ENCODE results near the gene SERPINB10.
"Not testable (repeated sequence)": the region's sequence is repeated elsewhere in the genome, so short reads cannot be mapped to it uniquely, and the experiment has no call there.

The SERPINB10 gene

DNA sequence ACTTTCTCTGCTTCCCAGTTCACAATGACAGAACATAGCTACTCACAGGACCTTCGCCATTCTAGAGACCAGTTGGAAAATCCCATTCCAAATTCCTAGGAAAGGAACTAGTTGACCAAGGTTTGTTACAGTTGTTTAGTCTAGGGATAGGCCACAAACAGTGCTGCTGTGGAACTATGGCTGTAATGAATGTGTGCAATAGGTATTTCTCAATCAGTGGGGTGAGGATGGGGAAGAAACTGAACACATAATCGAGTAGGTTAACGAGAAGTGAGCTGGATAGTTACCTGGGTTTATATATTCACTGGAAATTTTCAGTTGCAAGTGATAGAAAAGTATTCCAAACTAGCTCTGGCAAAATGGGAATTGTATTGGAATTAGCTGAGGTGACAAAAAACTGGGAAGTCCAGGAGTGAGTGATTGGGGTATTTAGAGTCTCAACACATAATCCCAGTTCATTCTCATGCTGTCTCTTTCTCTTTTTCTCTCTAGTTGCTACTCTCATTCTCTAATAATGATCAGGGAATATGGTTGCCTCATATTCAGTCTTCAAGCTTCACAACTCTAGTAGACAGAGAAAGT is 23.1 kb downstream of the SERPINB10 start:
- no peak for DNase-seq
- H3K27me3 ChIP-seq = no peaks in the 10 kb centered on the region
- TF ChIP-seq, protein P1, sequence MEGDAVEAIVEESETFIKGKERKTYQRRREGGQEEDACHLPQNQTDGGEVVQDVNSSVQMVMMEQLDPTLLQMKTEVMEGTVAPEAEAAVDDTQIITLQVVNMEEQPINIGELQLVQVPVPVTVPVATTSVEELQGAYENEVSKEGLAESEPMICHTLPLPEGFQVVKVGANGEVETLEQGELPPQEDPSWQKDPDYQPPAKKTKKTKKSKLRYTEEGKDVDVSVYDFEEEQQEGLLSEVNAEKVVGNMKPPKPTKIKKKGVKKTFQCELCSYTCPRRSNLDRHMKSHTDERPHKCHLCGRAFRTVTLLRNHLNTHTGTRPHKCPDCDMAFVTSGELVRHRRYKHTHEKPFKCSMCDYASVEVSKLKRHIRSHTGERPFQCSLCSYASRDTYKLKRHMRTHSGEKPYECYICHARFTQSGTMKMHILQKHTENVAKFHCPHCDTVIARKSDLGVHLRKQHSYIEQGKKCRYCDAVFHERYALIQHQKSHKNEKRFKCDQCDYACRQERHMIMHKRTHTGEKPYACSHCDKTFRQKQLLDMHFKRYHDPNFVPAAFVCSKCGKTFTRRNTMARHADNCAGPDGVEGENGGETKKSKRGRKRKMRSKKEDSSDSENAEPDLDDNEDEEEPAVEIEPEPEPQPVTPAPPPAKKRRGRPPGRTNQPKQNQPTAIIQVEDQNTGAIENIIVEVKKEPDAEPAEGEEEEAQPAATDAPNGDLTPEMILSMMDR (IDR thresholded peaks at IDR 0.05; ENCODE audit: low read depth, low read length) = no peak

DNA sequence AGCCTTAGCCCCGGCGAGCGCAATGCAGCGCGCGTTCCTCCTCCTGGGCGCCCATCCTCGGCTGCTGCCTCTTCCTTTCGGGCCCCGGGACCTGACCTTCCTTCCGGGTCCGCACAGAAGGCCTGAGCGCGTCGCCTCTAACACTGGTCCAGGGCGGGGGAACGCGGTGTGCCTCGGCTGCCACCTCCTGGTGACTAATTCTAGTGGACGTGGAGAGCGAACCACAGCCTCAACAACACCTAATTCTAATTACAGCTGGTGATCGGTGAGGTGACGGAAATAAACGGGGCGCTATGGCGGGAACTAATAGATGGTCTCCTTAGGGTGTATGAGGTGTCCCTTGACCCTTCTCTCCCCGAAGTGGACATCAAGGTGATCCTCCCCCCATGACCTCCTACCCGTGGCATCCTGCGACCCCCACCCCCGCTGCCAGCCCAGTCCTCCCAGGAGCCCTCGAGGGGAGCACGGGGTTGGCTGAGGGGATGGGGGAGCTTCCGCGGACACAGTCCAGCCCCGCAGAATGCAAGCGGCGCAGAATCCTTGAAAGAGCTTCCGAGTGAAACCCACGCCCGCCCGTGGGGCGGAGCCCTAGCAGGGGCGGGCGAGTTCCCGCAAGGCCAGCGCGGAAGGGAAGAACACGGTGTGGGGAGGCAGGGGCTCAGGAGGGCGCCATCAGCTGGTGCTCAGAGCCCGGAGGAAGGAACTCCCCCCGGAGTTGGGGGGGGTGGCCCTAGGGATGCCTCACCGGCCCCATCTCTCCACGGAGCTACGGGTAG is 28.6 kb downstream of the SERPINB10 start:
- TF ChIP-seq, protein P1 (IDR thresholded peaks at IDR 0.05; ENCODE audit: low read depth, low read length) = peak; percentile 55
- Histone ChIP-seq H3K4me1 (no peaks in the 10 kb centered on the region), H3K9me3 (no peaks in the 10 kb centered on the region), H3K27me3 (no peaks in the 10 kb centered on the region), H3K36me3 (no peaks in the 10 kb centered on the region), H3K4me3 (ENCODE audit: low read depth, low read length) (peak overlapping the region; percentile 44)
- DNase-seq = peak; percentile 63

More for the DNA sequence above, 23.1 kb downstream of the SERPINB10 start:
- H3K9me3 ChIP-seq = no peaks in the 10 kb centered on the region
- no peaks in the 10 kb centered on the region for H3K4me1 ChIP-seq
- no peak overlapping the region for H3K4me3 ChIP-seq (ENCODE audit: low read depth, low read length)
- no peaks in the 10 kb centered on the region for H3K36me3 ChIP-seq

DNA sequence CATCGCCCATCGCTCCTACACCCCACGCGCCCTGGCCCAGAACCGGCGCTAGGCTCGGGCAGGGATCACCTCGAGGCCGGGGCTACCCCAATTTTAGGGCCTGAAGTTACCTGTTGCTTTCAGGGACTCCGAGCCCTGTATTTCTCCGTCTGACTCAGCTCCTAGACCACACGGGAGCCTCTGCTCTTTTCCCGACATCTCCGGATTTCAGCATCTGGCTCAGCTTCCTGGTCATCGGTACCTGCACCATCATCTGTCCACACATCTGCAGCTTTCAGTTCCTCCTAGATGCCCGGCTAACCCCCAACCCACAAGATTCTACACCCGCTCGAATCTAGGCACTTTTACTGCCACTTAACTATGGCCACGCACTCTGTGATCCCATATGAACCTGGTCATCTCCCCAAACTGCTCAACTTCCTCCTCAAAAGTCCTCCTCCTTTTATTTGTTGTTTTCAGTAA is 29.2 kb downstream of the SERPINB10 start:
- Histone ChIP-seq H3K4me3 (ENCODE audit: low read depth, low read length) (no peak overlapping the region), H3K36me3 (no peaks in the 10 kb centered on the region), H3K4me1 (no peaks in the 10 kb centered on the region), H3K9me3 (no peaks in the 10 kb centered on the region), H3K27me3 (no peaks in the 10 kb centered on the region)
- TF ChIP-seq, protein P1 (IDR thresholded peaks at IDR 0.05; ENCODE audit: low read depth, low read length) = no peak
- DNase-seq = no peak

DNA sequence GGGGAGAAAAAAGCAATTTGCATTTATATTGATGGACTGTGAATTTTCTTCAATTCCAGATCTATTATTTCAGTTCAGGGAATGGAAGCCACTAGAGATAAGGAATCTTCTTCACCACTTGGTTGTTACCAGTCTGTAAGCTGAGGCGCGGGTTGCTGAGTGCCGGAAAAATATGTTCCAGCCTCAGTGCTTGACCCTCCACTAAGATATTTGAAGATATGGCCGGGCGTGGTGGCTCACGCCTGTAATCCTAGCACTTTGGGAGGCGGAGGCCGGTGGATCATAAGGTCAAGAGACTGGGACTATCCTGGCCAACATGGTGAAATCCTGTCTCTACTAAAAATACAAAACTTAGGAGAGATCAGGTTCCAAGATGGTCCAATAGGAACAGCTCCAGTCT is 32.2 kb downstream of the SERPINB10 start:
- TF ChIP-seq, protein P1 (IDR thresholded peaks at IDR 0.05; ENCODE audit: low read depth, low read length) = no peak
- DNase-seq = no peak
- no peaks in the 10 kb centered on the region for H3K36me3 ChIP-seq
- H3K4me1 ChIP-seq = no peaks in the 10 kb centered on the region
- H3K9me3 ChIP-seq = no peaks in the 10 kb centered on the region
- H3K27me3 ChIP-seq = no peaks in the 10 kb centered on the region
- no peak overlapping the region for H3K4me3 ChIP-seq (ENCODE audit: low read depth, low read length)

DNA sequence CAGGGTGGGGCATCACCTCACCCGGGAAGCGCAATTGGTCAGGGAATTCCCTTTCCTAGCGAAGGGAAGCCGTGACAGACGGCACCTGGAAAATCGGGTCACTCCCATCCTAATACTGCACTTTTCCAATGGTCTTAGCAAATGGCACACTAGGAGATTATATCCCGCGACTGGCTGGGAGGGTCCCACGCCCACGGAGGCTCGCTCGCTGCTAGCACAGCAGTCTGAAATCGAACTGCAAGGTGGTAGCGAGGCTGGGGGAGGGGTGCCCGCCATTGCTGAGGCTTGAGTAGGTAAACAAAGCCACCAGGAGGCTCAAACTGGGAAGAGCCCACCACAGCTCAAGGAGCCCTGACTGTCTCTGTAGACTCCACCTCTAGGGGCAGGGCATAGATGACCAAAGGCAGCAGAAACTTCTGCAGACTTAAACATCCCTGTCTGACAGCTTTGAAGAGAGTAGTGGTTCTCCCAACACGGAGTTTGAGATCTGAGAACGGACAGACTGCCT is 32.8 kb downstream of the SERPINB10 start:
- not testable (repeated sequence) for H3K4me3 ChIP-seq (ENCODE audit: low read depth, low read length); H3K27me3 ChIP-seq; H3K36me3 ChIP-seq; H3K9me3 ChIP-seq; H3K4me1 ChIP-seq; DNase-seq

DNA sequence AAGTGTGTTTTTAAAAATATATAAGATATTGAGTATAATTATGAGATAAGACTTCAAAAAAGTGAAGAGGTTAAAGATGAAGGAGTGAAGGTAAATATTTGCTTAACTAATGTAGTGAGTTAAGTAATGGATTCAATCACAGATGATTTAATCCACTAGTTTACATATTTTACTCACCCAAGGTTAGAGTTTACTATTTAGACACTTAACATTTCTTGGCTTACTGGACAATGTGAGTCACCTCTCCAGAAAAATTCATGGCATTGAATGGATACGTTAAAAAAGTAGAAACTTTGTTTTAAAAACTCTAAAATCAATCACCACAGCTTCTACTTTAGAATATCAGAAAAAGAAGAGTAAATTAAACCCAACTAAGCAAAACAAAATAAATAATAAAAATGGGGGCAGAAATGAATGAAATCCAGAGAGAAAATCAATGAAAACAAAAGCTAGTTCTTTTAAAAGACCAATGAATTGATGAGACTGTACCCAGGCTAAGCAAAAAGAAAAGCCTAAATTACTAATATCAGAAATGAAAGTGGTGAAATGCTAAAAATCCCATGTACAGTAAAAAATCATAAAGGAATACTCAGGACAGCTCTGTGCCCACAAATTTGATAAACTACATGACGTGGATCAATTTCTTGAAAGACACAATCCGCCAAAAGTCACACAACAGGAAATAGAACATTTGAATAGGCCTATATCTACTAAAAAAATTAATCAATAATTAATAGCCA is 39.5 kb downstream of the SERPINB10 start:
- Histone ChIP-seq H3K36me3 (no peaks in the 10 kb centered on the region), H3K4me3 (ENCODE audit: low read depth, low read length) (no peak overlapping the region), H3K9me3 (no peaks in the 10 kb centered on the region), H3K27me3 (no peaks in the 10 kb centered on the region), H3K4me1 (no peaks in the 10 kb centered on the region)
- TF ChIP-seq, protein P1 (IDR thresholded peaks at IDR 0.05; ENCODE audit: low read depth, low read length) = no peak
- no peak for DNase-seq

All from BE2C (cell line).